Measurements from ENCODE around the gene RGSL1.

The RGSL1 gene

DNA sequence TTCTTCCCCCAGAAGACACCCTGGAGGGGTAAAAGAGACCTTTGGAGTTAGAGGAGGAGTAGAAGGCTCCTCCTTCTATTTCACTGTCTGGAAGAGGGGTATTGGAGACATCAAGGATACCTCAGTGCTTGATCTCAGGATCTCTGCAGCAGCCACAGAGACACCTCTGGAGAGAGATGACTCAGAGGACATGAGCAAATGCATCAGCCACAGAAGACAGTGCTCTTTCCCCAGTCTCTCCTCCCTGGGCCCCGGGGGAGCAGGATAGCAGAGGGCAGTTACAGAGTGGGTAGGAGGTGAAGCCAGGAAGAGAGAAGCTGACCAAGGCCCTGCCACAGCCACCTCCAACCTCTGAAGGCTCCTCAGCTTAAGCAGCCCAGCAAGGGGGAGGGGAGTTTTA, 34.2 kb upstream of the RGSL1 start:
- DNase-seq (ENCODE audit: low read depth, low spot score), result no peak
- H3K4me3 ChIP-seq (ENCODE audit: low read length), result no peak overlapping the region
- no peaks in the 10 kb centered on the region for H3K4me1 ChIP-seq (ENCODE audit: control insufficient read depth, insufficient read depth, low read length)
- WGBS (ENCODE audit: insufficient coverage, insufficient read length), result no CpG with 5 or more reads among the region's 1 CpG
- H3K27ac ChIP-seq (ENCODE audit: low read length), result no peak overlapping the region
- no peaks in the 10 kb centered on the region for H3K27me3 ChIP-seq (ENCODE audit: control insufficient read depth, insufficient read depth, low read length)
- H3K9me3 ChIP-seq (ENCODE audit: control insufficient read depth, insufficient read depth, low read length), result no peaks in the 10 kb centered on the region
- no peaks in the 10 kb centered on the region for H3K36me3 ChIP-seq (ENCODE audit: control insufficient read depth, insufficient read depth, low read length)

DNA sequence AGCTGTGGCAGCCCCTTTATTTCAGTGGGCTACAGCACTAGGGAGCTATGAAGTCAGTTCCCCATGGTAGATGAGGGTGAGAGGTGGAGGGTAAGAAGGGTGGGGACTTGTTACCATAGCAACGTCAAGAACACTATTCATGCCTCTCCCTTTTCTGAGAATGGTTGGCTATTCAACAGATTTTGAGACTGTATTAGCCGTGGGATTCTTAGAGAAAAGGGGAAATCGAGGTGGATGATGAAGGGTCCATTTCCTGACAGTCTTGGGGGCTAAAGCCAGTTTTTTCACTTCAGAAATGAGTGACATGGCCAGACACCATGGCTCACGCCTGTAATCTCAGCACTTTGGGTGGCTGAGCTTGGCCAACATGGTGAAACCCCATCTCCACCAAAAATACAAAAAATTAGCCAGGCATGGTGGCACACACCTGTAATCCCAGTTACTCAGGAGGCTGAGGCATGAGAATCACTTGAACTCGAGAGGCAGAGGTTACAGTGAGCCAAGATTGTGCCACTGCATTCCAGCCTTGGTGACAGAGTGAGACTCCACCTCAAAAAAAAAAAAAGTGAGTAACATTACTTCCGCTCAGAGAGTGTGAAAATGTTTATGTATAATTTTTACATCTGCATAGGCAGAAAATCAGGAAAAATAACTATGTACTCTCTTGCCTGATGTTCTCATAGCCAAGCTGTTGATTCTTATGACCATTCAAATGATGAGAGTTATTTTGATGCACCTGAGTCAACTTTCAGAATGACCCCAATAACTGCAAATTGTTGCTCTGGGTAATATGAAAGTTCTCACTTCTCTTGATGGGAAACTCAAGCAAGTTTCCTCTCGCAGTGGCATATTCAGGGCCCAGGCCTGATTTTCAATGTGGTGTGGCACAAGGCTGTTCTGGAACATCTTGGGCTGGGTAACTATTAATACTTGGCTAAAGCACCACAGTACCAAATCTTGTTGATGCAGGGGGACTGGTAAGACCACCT, 23.2 kb upstream of the RGSL1 start:
- no CpG with 5 or more reads among the region's 7 CpGs for WGBS (ENCODE audit: insufficient coverage, insufficient read length)
- no peak overlapping the region for H3K4me3 ChIP-seq (ENCODE audit: low read length)
- no peak for DNase-seq (ENCODE audit: low read depth, low spot score)

DNA sequence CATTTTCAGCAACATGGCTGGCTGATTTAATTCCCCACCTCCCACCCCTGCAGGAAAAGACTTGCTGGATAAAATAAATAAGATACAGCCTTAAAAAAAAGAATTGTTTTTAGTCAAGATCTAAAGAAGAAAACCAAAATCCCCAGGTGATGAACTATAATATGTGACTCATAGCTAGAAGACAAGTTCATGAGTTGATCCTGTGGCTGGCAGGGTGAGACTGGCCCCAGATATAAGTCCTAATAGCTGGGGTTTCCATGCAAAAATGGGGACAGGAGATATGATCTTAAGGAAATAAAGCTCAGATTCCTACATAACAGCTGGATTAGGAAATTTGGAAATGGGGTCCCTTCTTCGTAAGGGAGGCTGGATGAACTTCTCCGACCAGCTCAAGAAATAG, 21.9 kb upstream of the RGSL1 start:
- H3K36me3 ChIP-seq (ENCODE audit: control insufficient read depth, insufficient read depth, low read length), result no peaks in the 10 kb centered on the region
- no peak for DNase-seq (ENCODE audit: low read depth, low spot score)
- H3K4me1 ChIP-seq (ENCODE audit: control insufficient read depth, insufficient read depth, low read length), result no peaks in the 10 kb centered on the region
- no peak overlapping the region for H3K27ac ChIP-seq (ENCODE audit: low read length)
- H3K27me3 ChIP-seq (ENCODE audit: control insufficient read depth, insufficient read depth, low read length), result no peaks in the 10 kb centered on the region
- no CpG with 5 or more reads among the region's 2 CpGs for WGBS (ENCODE audit: insufficient coverage, insufficient read length)
- no peaks in the 10 kb centered on the region for H3K9me3 ChIP-seq (ENCODE audit: control insufficient read depth, insufficient read depth, low read length)
- no peak overlapping the region for H3K4me3 ChIP-seq (ENCODE audit: low read length)

More for the DNA sequence above, 23.2 kb upstream of the RGSL1 start:
- Histone ChIP-seq H3K4me1 (ENCODE audit: control insufficient read depth, insufficient read depth, low read length) (no peaks in the 10 kb centered on the region), H3K36me3 (ENCODE audit: control insufficient read depth, insufficient read depth, low read length) (no peaks in the 10 kb centered on the region), H3K27me3 (ENCODE audit: control insufficient read depth, insufficient read depth, low read length) (no peaks in the 10 kb centered on the region), H3K9me3 (ENCODE audit: control insufficient read depth, insufficient read depth, low read length) (no peaks in the 10 kb centered on the region), H3K27ac (ENCODE audit: low read length) (no peak overlapping the region)

DNA sequence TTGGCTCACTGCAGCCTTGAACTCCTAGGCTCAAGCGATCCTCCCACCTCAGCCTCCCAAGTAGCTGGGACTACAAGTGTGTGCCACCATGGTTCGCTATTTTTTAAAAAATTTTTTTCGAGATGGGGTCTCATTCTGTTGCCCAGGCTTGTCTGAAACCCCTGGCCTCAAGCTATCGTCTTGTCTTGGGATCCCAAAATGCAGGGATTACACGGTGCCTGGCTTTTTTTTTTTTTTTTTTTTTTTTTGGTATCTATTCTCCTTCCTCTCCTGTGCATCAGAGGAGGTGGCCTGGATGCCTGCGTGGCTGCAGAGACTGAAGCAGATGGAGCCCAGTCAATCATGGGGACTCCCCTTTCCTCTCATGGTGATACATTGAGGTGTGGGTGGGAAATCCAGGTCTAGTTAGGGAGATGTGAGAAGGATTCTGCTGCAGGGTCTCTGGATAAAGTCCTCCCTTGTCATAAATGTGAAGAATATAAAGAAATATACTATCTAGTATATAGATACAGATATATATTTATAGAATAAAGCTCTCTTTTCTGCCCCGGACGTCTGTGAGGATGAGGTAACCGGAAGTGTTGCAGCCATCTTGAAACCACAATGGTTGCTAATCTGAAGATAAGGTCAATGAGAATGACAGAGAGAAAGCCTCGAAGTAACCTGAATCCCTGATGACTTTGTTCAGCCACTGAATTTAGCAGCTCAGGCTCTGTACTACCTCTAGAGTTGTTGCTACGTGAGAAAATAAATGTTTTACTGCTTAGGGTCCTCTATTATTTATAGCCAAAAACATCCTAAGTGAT, 19.5 kb upstream of the RGSL1 start:
- H3K4me3 ChIP-seq (ENCODE audit: low read length), result no peak overlapping the region
- WGBS (ENCODE audit: insufficient coverage, insufficient read length), result no CpG with 5 or more reads among the region's 11 CpGs
- no peaks in the 10 kb centered on the region for H3K27me3 ChIP-seq (ENCODE audit: control insufficient read depth, insufficient read depth, low read length)
- no peak overlapping the region for H3K27ac ChIP-seq (ENCODE audit: low read length)
- no peaks in the 10 kb centered on the region for H3K4me1 ChIP-seq (ENCODE audit: control insufficient read depth, insufficient read depth, low read length)
- DNase-seq (ENCODE audit: low read depth, low spot score), result no peak
- H3K36me3 ChIP-seq (ENCODE audit: control insufficient read depth, insufficient read depth, low read length), result no peaks in the 10 kb centered on the region
- H3K9me3 ChIP-seq (ENCODE audit: control insufficient read depth, insufficient read depth, low read length), result no peaks in the 10 kb centered on the region

DNA sequence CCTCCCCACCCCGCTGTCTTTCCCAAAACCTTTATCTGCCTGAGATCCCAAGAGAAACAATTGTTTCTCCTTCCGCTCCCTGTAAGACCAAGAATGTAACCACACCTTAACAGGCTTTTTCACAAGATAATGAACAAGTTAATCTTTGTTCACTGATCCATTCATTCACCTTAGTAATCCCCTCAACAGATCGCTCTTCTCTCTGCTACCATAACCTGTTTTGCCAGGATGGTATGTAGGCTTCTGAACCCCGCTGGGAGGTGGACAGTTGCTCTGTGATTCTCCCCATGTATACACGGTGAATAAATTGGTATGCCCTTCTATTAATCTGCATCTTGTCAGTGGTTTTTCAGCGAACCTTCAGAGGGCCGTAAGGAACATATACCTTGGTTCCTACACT, 18.7 kb upstream of the RGSL1 start:
- no peaks in the 10 kb centered on the region for H3K36me3 ChIP-seq (ENCODE audit: control insufficient read depth, insufficient read depth, low read length)
- no peaks in the 10 kb centered on the region for H3K9me3 ChIP-seq (ENCODE audit: control insufficient read depth, insufficient read depth, low read length)
- no peak overlapping the region for H3K4me3 ChIP-seq (ENCODE audit: low read length)
- no peak overlapping the region for H3K27ac ChIP-seq (ENCODE audit: low read length)
- no CpG with 5 or more reads among the region's 7 CpGs for WGBS (ENCODE audit: insufficient coverage, insufficient read length)
- no peaks in the 10 kb centered on the region for H3K4me1 ChIP-seq (ENCODE audit: control insufficient read depth, insufficient read depth, low read length)
- DNase-seq (ENCODE audit: low read depth, low spot score), result no peak
- no peaks in the 10 kb centered on the region for H3K27me3 ChIP-seq (ENCODE audit: control insufficient read depth, insufficient read depth, low read length)

DNA sequence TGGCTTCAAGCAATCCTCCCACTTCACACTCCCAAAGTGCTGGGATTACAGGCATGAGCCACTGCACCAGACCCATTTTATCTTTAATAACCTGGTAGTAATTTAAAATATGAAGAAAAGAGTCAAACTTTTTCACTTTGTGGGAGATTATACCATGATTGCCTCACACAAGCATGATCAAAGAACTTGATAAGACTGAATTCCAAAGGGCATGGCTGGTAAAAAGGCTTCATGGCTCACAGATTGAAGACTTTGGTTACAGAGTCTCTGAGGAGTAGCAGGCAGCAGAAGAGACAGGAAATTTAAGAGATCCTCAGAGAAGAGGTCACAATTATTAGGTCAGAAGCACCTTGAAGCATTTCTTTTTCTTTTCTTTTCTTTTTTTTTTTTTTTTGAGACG, 16.4 kb upstream of the RGSL1 start:
- no peak overlapping the region for H3K4me3 ChIP-seq (ENCODE audit: low read length)
- no CpG with 5 or more reads among the region's 1 CpG for WGBS (ENCODE audit: insufficient coverage, insufficient read length)
- no peaks in the 10 kb centered on the region for H3K27me3 ChIP-seq (ENCODE audit: control insufficient read depth, insufficient read depth, low read length)

DNA sequence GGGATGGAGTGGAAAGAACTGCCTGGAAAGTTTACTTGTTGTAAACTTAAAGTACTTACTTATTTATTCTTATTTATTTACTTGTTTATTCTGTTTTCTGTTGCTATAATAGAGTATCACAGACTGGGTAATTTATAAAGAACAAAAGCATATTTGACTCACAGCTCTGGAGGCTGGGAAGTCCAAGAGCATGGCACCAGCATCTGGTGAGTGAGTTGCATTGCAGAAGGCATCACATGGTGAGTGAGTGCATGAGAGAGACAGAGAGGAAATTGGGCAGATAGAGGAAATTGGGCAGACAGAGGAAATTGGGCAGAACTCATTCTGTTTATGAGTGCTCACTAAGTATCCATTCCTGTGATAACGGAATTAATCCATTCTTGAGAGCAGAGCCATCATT, 11.6 kb upstream of the RGSL1 start:
- H3K9me3 ChIP-seq (ENCODE audit: control insufficient read depth, insufficient read depth, low read length), result no peaks in the 10 kb centered on the region
- no peaks in the 10 kb centered on the region for H3K4me1 ChIP-seq (ENCODE audit: control insufficient read depth, insufficient read depth, low read length)
- WGBS (ENCODE audit: insufficient coverage, insufficient read length), result no CpG with 5 or more reads among the region's 1 CpG
- no peaks in the 10 kb centered on the region for H3K36me3 ChIP-seq (ENCODE audit: control insufficient read depth, insufficient read depth, low read length)
- H3K27me3 ChIP-seq (ENCODE audit: control insufficient read depth, insufficient read depth, low read length), result no peaks in the 10 kb centered on the region
- no peak overlapping the region for H3K4me3 ChIP-seq (ENCODE audit: low read length)
- H3K27ac ChIP-seq (ENCODE audit: low read length), result no peak overlapping the region
- no peak for DNase-seq (ENCODE audit: low read depth, low spot score)

More for the DNA sequence above, 16.4 kb upstream of the RGSL1 start:
- DNase-seq (ENCODE audit: low read depth, low spot score), result no peak
- Histone ChIP-seq H3K9me3 (ENCODE audit: control insufficient read depth, insufficient read depth, low read length) (no peaks in the 10 kb centered on the region), H3K27ac (ENCODE audit: low read length) (no peak overlapping the region), H3K36me3 (ENCODE audit: control insufficient read depth, insufficient read depth, low read length) (no peaks in the 10 kb centered on the region), H3K4me1 (ENCODE audit: control insufficient read depth, insufficient read depth, low read length) (no peaks in the 10 kb centered on the region)

DNA sequence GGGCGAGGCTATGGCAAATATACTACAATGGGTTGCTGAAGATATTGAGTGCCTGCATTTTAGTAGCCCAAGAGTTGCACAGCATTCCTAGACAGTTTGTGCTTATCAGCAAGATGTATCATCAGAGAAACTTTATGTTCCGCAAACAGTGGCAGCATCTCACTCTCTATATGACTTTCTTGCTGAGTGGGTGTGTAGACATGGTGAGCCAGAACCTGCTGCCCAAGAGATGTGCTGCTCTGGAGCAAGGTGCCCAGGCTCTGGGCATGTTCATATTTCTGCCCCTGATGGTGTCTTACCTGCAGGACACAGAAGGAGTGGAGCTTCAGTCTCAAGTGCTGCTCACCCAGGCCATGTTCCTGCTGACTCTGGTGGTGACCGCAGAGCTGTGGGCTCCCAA, 8.2 kb upstream of the RGSL1 start:
- H3K4me3 ChIP-seq (ENCODE audit: low read length), result no peak overlapping the region
- no peak for DNase-seq (ENCODE audit: low read depth, low spot score)
- H3K4me1 ChIP-seq (ENCODE audit: control insufficient read depth, insufficient read depth, low read length), result 0 out of 2 replicates have a peak, but pooled peaks cover 3% of the 10 kb centered on the region
- H3K9me3 ChIP-seq (ENCODE audit: control insufficient read depth, insufficient read depth, low read length), result no peaks in the 10 kb centered on the region
- WGBS (ENCODE audit: insufficient coverage, insufficient read length), result no CpG with 5 or more reads among the region's 3 CpGs
- no peak overlapping the region for H3K27ac ChIP-seq (ENCODE audit: low read length)
- no peaks in the 10 kb centered on the region for H3K36me3 ChIP-seq (ENCODE audit: control insufficient read depth, insufficient read depth, low read length)
- no peaks in the 10 kb centered on the region for H3K27me3 ChIP-seq (ENCODE audit: control insufficient read depth, insufficient read depth, low read length)

DNA sequence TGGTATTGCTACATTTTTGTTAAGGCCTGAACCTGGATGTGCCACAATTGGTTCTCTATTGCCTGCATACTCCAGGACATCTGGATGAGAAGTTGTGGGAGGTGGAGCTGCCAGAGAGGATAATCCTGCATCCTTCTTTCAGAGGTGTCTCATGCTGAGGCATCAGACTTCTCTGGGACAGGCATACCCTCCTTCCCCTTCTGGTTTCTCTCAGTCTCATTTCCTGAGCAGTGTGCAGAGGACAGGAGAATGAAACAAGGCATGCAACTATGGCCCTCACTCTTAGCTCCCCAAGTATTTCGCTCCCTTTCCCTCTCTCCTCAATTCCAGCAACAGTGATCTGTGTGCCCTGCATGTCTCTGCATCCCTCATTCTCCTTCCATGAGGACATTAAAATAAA, 7.6 kb upstream of the RGSL1 start:
- 0 out of 2 replicates have a peak, but pooled peaks cover 3% of the 10 kb centered on the region for H3K4me1 ChIP-seq (ENCODE audit: control insufficient read depth, insufficient read depth, low read length)
- H3K27ac ChIP-seq (ENCODE audit: low read length), result no peak overlapping the region
- no peak for DNase-seq (ENCODE audit: low read depth, low spot score)
- no peaks in the 10 kb centered on the region for H3K36me3 ChIP-seq (ENCODE audit: control insufficient read depth, insufficient read depth, low read length)
- no peak overlapping the region for H3K4me3 ChIP-seq (ENCODE audit: low read length)
- H3K27me3 ChIP-seq (ENCODE audit: control insufficient read depth, insufficient read depth, low read length), result no peaks in the 10 kb centered on the region
- H3K9me3 ChIP-seq (ENCODE audit: control insufficient read depth, insufficient read depth, low read length), result no peaks in the 10 kb centered on the region
- no CpG with 5 or more reads among the region's 1 CpG for WGBS (ENCODE audit: insufficient coverage, insufficient read length)

DNA sequence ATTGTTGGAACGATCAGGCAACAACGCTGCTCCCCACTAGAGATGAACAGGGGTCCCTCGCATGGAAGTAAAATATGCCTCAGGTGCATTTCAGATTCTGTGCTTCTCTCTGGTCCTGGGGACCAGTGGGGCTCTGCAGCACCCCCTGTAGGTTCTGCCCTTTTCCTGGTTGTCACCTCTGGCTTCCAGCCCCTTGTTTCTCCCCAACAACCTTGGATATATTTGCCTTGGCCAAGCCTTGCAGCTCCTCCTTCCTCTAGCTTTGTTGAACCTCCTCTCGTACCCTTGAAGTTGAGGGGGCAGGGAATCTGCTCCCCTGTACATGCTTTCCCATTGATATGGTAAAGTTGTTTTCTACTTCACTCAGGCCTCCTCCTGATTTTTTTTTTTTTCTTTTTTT, 5.4 kb upstream of the RGSL1 start:
- no peaks in the 10 kb centered on the region for H3K36me3 ChIP-seq (ENCODE audit: control insufficient read depth, insufficient read depth, low read length)
- no peak overlapping the region for H3K27ac ChIP-seq (ENCODE audit: low read length)
- DNase-seq (ENCODE audit: low read depth, low spot score), result no peak
- no CpG with 5 or more reads among the region's 4 CpGs for whole genome bisulfite sequencing (ENCODE audit: insufficient coverage, insufficient read length)
- H3K4me1 ChIP-seq (ENCODE audit: control insufficient read depth, insufficient read depth, low read length), result 0 out of 2 replicates have a peak, but pooled peaks cover 3% of the 10 kb centered on the region
- H3K4me3 ChIP-seq (ENCODE audit: low read length), result no peak overlapping the region
- no peaks in the 10 kb centered on the region for H3K9me3 ChIP-seq (ENCODE audit: control insufficient read depth, insufficient read depth, low read length)
- no peaks in the 10 kb centered on the region for H3K27me3 ChIP-seq (ENCODE audit: control insufficient read depth, insufficient read depth, low read length)
